ENCODE results near the gene SKAP1.

SKAP1 gene

DNA sequence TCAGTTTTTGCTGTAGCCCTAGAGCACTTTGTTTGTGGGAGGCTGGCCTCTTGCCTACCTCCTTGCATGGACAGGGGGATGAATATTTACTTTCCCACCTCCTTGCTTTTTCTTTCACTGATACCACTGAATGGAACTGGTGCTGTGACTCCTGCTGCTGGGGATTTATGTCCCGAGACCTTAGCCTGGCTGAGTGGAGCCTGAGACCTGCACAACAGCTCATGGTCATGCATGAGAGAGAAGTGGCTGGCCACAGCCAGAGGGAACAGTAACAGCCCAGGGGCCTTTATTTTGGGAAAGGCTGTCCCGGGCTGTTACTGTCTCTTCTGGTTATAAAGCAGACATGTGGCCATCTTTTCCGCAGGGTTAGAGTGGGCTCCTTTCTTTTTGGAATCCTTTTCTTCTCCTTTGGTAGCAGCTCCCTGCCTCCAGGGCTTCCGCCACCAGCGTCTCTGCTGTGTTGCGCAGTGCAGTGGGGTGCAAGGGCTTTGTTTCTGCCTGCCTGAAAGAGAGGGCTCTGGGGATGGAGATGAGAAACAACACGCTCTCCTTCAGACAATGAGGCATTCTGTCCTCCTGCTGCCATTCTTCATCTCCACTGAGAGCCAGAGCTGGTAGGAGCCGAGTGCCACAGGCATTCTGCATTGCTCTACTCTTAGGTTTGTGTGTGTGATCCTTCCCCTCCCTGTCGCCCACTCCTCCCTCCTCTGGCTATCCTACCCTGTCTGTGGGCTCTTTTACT lies 307.9 kb downstream of the SKAP1 start:
- TF ChIP-seq CTCF (IDR thresholded peaks at IDR 0.05; ENCODE audit: low read length, missing control alignments): no peak
- no peak overlapping the region for H3K4me3 ChIP-seq (replicated peaks; ENCODE audit: low read depth, low read length)
- DNase-seq (ENCODE audit: low read depth): no peak

GRCh38 chr17:48113201-48113676 lies 316.8 kb downstream of the SKAP1 start:
- no peak overlapping the region for H3K4me3 ChIP-seq (replicated peaks; ENCODE audit: low read depth, low read length)
- DNase-seq (ENCODE audit: low read depth): peak; percentile 70
- TF ChIP-seq CTCF (IDR thresholded peaks at IDR 0.05; ENCODE audit: low read length, missing control alignments): no peak

GRCh38 chr17:48111937-48112241 lies 318.1 kb downstream of the SKAP1 start:
- no peak overlapping the region for H3K4me3 ChIP-seq (replicated peaks; ENCODE audit: low read depth, low read length)
- no peak for DNase-seq (ENCODE audit: low read depth)
- no peak for TF ChIP-seq CTCF (IDR thresholded peaks at IDR 0.05; ENCODE audit: low read length, missing control alignments)

DNA sequence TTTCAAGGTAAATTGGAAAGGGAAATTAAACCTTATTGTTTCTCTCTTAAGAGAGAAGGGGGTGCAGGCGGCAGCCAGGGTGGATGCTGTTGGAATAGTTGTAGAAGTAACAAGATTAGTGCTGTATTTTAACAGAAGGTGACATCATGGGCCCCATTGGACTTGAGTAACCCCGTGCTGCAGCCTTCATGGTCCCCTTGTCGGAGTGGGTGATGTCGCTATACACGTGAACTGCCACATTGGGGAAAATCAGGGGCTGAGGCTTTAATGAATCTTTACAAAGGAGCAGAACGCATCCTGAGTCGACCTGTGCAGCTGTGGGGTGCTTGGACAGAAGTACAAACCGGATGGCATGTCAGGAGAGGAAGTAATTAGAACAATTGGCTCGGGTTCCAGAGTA lies 319.3 kb downstream of the SKAP1 start:
- no peak for DNase-seq (ENCODE audit: low read depth)
- no peak for TF ChIP-seq CTCF (IDR thresholded peaks at IDR 0.05; ENCODE audit: low read length, missing control alignments)
- no peak overlapping the region for H3K4me3 ChIP-seq (replicated peaks; ENCODE audit: low read depth, low read length)

DNA sequence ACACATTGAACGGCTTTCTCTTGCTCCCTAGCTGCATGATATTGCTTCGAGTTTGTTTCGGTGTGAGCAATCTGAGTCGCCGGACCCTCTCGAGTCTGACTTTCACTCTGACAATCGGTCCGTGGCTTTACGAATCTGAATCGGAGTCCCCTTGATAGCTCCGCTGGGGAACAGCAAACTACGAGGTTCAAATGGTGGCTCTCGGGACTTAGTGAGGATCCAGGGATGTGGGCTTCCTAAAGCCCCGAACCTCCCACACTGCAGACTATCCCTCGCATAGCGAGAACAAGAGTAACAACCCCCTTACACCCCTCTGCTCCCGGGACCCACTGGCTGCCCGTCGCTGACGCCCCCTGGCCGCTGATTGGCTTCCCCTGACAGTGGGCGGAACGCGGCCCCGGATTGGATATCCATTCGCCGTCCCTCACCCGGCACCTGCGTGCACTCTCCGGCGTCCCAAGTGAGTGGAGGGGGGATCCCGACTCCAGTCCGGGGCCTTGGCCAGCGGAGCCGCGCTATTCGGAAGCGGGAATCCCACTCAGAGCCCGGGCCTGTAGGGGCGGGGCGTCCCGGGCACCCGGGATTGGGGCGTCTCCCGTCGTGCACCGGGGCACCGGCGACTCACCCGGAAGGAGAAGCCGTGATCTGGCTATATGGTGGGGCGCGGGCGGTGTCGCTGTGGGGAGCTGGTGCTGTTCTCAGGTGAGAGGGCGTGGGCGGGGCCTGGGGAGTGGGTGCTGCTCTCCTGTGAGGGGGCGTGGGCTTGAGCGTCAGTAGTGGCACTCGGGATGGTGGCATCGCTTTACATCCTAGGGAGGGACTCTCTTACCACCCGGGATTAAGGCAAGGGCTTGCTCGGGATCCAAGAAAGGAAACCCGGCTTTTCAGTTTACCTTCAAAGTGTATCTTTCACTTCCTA lies 322.6 kb downstream of the SKAP1 start, which contains the start of gene SNX11:
Gene SNX11, plus strand, starts transcription at position 630 of the 919 bp plus-strand sequence. CDS start 4,278 bp downstream, outside the sequence.
- no peak for TF ChIP-seq CTCF (IDR thresholded peaks at IDR 0.05; ENCODE audit: low read length, missing control alignments)
- peak within 1 kb of the TSS; percentile 96 for H3K4me3 ChIP-seq (replicated peaks; ENCODE audit: low read depth, low read length)
- DNase-seq (ENCODE audit: low read depth): peak; percentile 79

DNA sequence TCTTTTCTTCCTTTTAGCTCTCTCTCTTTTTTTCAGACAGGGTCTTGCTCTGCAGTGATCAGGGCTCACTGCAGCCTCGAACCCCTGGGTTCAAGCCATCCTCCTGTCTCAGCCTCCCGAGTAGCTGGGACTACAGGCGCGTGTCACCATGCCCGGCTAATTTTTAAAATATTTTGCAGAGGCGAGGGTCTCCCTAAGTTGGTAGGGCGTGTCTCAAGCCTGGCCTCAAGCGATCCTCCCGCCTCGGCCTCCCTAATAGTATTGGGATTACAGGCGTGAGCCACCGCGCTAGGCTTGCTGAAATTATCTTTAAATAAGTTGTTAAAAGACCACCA lies 323.2 kb downstream of the SKAP1 start:
- no peak for DNase-seq (ENCODE audit: low read depth)
- peak overlapping the region; percentile 96 for H3K4me3 ChIP-seq (replicated peaks; ENCODE audit: low read depth, low read length)
- no peak for TF ChIP-seq CTCF (IDR thresholded peaks at IDR 0.05; ENCODE audit: low read length, missing control alignments)

All from fibroblast of pulmonary artery (primary cell).